HCT116 (cell line): ENCODE results near the gene TMEM240.

Experiments
- EZH2 ChIP-seq: fragments of 200-600 bp; sonication (generic); IDR thresholded peaks from 2 replicates; pipeline ENCODE4 v1.6.1; 2017; ENCODE audit warnings: antibody characterized with exemption, mixed run types
- MAX ChIP-seq: IDR thresholded peaks from 2 replicates; pipeline ENCODE4 v1.6.1; 2012
- POLR2A ChIP-seq: IDR thresholded peaks from 2 replicates; pipeline ENCODE4 v1.7.0; 2011; ENCODE audit warnings: borderline replicate concordance; ENCODE audit not compliant: insufficient read depth, insufficient read length; ENCODE audit errors: extremely low read depth
- TF ChIP-seq, protein P1 (sequence below), 3 experiments: fragments of 200-600 bp in 1 of 3; sonication (generic) in 1 of 3; IDR thresholded peaks in 2 of 3; conservative IDR thresholded peaks in 1 of 3; 2 replicates each; pipeline ENCODE4 v1.5.1; 2012 to 2017; ENCODE audit warnings: low read depth in 2 of 3, low read length in 2 of 3, antibody characterized with exemption in 1 of 3, borderline replicate concordance in 1 of 3, control low read depth in 1 of 3, mild to moderate bottlenecking in 1 of 3, mixed read lengths in 1 of 3, mixed run types in 1 of 3, moderate library complexity in 1 of 3; ENCODE audit not compliant: insufficient read depth in 1 of 3

- TF ChIP-seq, protein P1, sequence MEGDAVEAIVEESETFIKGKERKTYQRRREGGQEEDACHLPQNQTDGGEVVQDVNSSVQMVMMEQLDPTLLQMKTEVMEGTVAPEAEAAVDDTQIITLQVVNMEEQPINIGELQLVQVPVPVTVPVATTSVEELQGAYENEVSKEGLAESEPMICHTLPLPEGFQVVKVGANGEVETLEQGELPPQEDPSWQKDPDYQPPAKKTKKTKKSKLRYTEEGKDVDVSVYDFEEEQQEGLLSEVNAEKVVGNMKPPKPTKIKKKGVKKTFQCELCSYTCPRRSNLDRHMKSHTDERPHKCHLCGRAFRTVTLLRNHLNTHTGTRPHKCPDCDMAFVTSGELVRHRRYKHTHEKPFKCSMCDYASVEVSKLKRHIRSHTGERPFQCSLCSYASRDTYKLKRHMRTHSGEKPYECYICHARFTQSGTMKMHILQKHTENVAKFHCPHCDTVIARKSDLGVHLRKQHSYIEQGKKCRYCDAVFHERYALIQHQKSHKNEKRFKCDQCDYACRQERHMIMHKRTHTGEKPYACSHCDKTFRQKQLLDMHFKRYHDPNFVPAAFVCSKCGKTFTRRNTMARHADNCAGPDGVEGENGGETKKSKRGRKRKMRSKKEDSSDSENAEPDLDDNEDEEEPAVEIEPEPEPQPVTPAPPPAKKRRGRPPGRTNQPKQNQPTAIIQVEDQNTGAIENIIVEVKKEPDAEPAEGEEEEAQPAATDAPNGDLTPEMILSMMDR (IDR thresholded peaks at IDR 0.05 in 2 of 3, conservative IDR thresholded peaks at IDR 0.05 in 1 of 3; ENCODE audit: borderline replicate concordance in 1 of 3, insufficient read depth in 1 of 3, low read depth in 2 of 3, low read length in 2 of 3): no peak
- TF ChIP-seq POLR2A (no peak), MAX (no peak), EZH2 (no peak)
These were observed 14.1 kb upstream of the TMEM240 start for GRCh38 chr1:1554550-1554925.
